ENCODE data around the gene DIP2C. TPM values are rescaled to one million over a fixed set of nuclear protein-coding genes. Genes with fewer than 3 reads are reported as not detected.

DIP2C gene
- total and polyA plus RNA-seq, 3 donors from 2014 or later: 14.9 to 43.4 (median 30.1) TPM

DNA sequence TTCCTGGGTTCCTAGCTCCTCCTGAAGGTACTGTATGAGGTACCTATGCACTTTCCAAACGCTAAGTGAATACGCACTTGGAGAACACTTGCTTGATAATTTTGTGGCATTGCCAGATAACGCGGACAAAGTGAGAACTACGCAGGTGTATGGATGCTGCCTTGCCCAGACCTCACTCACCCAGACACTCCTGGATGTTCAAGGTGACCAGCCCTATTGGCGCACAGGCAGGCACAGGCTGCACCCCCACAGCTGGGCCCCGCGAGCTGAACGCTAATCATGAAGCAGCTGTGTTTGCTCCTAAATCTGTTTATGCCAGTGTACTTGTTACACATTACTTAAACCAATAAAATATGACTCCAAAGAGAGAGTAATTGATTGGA lies 27.3 kb downstream of the DIP2C start:
- Histone ChIP-seq H3K36me3 (ENCODE audit: low read depth, missing control alignments) (no peaks in the 10 kb centered on the region), H3K9me3 (no peaks in the 10 kb centered on the region), H3K4me3 (no peak overlapping the region), H3K27ac (peak overlapping the region; percentile 43 to 84), H3K4me1 (peaks cover 43% of the 10 kb centered on the region), H3K27me3 (no peaks in the 10 kb centered on the region)
- TF ChIP-seq POLR2A (IDR thresholded peaks at IDR 0.05): no peak
- TF ChIP-seq, protein P1, sequence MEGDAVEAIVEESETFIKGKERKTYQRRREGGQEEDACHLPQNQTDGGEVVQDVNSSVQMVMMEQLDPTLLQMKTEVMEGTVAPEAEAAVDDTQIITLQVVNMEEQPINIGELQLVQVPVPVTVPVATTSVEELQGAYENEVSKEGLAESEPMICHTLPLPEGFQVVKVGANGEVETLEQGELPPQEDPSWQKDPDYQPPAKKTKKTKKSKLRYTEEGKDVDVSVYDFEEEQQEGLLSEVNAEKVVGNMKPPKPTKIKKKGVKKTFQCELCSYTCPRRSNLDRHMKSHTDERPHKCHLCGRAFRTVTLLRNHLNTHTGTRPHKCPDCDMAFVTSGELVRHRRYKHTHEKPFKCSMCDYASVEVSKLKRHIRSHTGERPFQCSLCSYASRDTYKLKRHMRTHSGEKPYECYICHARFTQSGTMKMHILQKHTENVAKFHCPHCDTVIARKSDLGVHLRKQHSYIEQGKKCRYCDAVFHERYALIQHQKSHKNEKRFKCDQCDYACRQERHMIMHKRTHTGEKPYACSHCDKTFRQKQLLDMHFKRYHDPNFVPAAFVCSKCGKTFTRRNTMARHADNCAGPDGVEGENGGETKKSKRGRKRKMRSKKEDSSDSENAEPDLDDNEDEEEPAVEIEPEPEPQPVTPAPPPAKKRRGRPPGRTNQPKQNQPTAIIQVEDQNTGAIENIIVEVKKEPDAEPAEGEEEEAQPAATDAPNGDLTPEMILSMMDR (IDR thresholded peaks at IDR 0.05): no peak
- no peak for DNase-seq
- 87 to 97% methylated on average over 9 of the region's 9 CpGs for WGBS, 2 donors
- intact Hi-C loops (cut with DNase I; ENCODE audit: low total_unique reads): no loop called here

DNA sequence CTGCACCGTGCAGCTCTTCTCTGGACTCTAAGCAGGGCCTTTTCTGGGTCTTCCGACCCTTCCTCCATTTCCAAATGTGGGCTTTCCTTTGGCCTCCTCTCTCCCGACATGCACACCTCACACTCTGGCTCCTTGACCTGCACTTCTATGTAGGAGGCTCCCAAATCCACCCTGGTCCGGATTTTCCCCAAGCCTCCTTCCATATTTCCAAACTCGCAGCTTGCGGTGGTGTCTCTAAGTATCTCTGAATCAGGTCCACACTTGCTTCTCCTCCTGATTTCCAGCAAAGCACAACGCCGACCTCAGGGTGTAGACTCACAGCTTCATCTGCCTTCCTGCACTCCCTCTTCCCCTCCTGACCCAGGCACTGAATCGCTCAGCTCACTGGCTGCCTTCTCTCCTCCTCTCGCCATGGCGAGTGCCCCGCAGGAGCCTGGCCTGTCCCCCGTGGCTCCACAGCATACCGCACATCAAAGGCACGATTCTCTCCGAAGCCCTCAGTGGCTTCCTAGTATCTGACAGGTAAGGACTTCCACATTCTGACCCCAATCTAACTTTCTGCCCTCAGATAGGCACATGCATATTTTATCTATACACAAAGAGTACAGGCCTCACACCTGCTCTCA lies 27.8 kb downstream of the DIP2C start:
- peaks cover 42% of the 10 kb centered on the region for H3K4me1 ChIP-seq
- TF ChIP-seq POLR2A (IDR thresholded peaks at IDR 0.05): no peak
- TF ChIP-seq, protein P1 (IDR thresholded peaks at IDR 0.05): no peak
- 85 to 88% methylated on average over 16 of the region's 16 CpGs for WGBS, 2 donors
- H3K4me3 ChIP-seq: no peak overlapping the region
- no peaks in the 10 kb centered on the region for H3K9me3 ChIP-seq
- H3K27me3 ChIP-seq: no peaks in the 10 kb centered on the region
- H3K27ac ChIP-seq: peak overlapping the region; percentile 43 to 50
- no peaks in the 10 kb centered on the region for H3K36me3 ChIP-seq (ENCODE audit: low read depth, missing control alignments)
- intact Hi-C loops (cut with DNase I; ENCODE audit: low total_unique reads): no loop called here
- DNase-seq: no peak

DNA sequence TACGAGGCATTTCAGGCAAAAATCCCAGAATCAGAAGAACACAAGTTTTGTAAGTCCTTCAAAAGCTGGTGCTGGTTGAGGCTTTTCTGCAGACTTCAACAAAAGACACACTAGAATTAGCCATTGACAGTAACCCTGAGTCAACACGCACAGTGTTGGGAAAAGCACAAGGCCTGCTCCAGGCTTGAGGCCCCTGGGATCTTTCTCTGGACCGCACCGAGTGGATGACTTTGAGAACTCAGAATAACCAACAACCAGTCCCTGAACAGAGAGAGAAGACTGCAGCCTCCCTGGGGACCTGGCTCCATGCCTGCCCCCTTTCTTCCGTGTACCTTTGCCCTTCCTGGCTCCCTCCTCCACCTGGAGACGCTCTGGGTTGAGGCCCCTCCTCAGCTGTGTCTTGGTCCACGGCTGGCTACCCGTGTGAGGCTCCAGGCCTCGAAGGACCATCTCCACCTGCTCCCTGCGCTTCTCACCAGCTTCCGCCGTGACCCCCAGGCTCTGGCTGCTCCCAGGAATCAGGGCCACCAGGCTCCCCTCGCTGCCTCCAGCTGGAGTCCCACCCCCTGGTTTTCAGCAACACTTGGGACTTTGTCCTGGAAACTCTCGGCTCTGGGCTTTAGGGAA lies 28.4 kb downstream of the DIP2C start:
- no peaks in the 10 kb centered on the region for H3K36me3 ChIP-seq (ENCODE audit: low read depth, missing control alignments)
- WGBS, 2 donors: 69 to 72% methylated on average over 13 to 14 of the region's 14 CpGs
- intact Hi-C loops (cut with DNase I; ENCODE audit: low total_unique reads): no loop called here
- H3K27me3 ChIP-seq: no peaks in the 10 kb centered on the region
- no peaks in the 10 kb centered on the region for H3K9me3 ChIP-seq
- H3K4me3 ChIP-seq: no peak overlapping the region
- DNase-seq: no peak
- H3K27ac ChIP-seq: peak overlapping the region; percentile 43 to 50
- TF ChIP-seq, protein P1 (IDR thresholded peaks at IDR 0.05): no peak
- no peak for TF ChIP-seq POLR2A (IDR thresholded peaks at IDR 0.05)
- H3K4me1 ChIP-seq: peaks cover 35% of the 10 kb centered on the region

DNA sequence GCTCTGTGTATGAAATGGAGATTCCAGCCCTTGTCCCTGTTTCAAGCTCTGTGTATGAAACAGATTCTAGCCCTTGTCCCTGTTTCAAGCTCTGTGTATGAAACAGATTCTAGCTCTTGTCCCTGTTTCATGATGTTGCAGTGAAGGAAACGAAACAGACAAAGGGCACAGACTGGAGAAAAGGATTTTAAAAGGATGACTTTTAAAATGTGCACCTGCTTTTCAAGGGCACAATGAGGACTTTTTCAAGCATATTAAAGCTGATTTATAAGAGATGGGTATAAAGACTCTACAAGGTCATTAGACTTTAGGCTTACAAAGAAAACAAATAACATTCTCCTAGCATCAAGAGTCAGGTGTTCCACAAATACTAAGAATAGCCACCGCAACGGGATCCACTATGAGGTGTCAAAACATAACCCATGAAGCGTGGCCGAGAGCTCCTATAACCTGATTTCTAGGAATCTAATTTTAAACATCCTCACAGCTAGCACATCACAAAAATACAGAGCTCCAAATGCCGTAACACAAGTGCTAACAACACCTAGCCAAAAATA lies 29.0 kb downstream of the DIP2C start:
- WGBS, 2 donors: 70 to 78% methylated on average over 6 of the region's 6 CpGs
- no peak for DNase-seq
- H3K9me3 ChIP-seq: no peaks in the 10 kb centered on the region
- no peak for TF ChIP-seq POLR2A (IDR thresholded peaks at IDR 0.05)
- TF ChIP-seq, protein P1 (IDR thresholded peaks at IDR 0.05): no peak
- no peaks in the 10 kb centered on the region for H3K36me3 ChIP-seq (ENCODE audit: low read depth, missing control alignments)
- intact Hi-C loops (cut with DNase I; ENCODE audit: low total_unique reads): no loop called here
- H3K4me3 ChIP-seq: no peak overlapping the region
- no peaks in the 10 kb centered on the region for H3K27me3 ChIP-seq
- peaks cover 35% of the 10 kb centered on the region for H3K4me1 ChIP-seq
- H3K27ac ChIP-seq: peak overlapping the region; percentile 47 to 50

Data from testis (tissue), 3 donors.